HG03469 (cell line): ENCODE results near the gene RPL27.

ENCODE experiments used
- ATAC-seq: cut with Tn5 transposase; IDR thresholded peaks from one replicate; pipeline ENCODE4 v1.9.1; 2021; ENCODE audit warnings: mild to moderate bottlenecking, moderate library complexity, moderate number of reproducible peaks; ENCODE audit not compliant: unreplicated experiment

RPL27 gene

GRCh38 chr17:43044024-43044423 is 45.8 kb downstream of the RPL27 start:
- ATAC-seq, result no peak

GRCh38 chr17:43051969-43052368 is 53.8 kb downstream of the RPL27 start:
- no peak for ATAC-seq
